AG09309 (cell line): ENCODE measurements around the gene AGBL3.

Experiments
- DNase-seq: peaks from one replicate; pipeline ENCODE4 v3.0.0-alpha.2; 2010; ENCODE audit warnings: low read depth
- H3K4me3 ChIP-seq: 2 replicates; pipeline ENCODE4 v1.5.1; 2011; ENCODE audit warnings: mild to moderate bottlenecking, low read depth, low read length, moderate library complexity; ENCODE audit not compliant: control insufficient read depth
- TF ChIP-seq, protein P1 (sequence below): IDR thresholded peaks from 2 replicates; pipeline ENCODE4 v1.5.1; 2011; ENCODE audit warnings: mild to moderate bottlenecking, low read depth, low read length, inconsistent platforms; ENCODE audit not compliant: insufficient read depth, control insufficient read depth; ENCODE audit errors: missing control alignments

AGBL3 gene

GRCh38 chr7:135074096-135074495, 87.8 kb downstream of the AGBL3 start:
- no peak overlapping the region for H3K4me3 ChIP-seq
- no peak for DNase-seq
- TF ChIP-seq, protein P1, sequence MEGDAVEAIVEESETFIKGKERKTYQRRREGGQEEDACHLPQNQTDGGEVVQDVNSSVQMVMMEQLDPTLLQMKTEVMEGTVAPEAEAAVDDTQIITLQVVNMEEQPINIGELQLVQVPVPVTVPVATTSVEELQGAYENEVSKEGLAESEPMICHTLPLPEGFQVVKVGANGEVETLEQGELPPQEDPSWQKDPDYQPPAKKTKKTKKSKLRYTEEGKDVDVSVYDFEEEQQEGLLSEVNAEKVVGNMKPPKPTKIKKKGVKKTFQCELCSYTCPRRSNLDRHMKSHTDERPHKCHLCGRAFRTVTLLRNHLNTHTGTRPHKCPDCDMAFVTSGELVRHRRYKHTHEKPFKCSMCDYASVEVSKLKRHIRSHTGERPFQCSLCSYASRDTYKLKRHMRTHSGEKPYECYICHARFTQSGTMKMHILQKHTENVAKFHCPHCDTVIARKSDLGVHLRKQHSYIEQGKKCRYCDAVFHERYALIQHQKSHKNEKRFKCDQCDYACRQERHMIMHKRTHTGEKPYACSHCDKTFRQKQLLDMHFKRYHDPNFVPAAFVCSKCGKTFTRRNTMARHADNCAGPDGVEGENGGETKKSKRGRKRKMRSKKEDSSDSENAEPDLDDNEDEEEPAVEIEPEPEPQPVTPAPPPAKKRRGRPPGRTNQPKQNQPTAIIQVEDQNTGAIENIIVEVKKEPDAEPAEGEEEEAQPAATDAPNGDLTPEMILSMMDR = no peak

GRCh38 chr7:135074531-135074930, 88.2 kb downstream of the AGBL3 start:
- TF ChIP-seq, protein P1 = no peak

DNA sequence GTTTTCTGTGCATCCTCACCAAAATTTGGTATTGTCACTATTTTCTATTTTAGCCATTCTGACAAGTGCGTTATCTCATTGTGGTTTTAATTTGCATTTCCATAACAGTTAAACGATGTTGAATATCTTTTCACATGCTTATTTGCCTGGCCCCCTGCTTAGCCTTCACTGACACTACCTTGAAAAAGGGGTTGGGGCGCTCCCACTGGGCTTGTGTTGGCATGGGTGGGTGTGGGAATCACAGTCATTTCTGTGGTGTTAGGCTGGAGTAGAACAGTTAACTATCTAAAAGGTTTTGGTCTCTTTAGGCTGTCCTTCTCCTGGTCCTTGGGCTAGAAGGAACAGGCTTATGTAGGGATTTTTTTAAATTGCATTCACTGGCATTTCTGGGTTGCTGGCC, 89.4 kb downstream of the AGBL3 start:
- no peak for DNase-seq
- TF ChIP-seq, protein P1 = no peak
- no peak overlapping the region for H3K4me3 ChIP-seq

More at GRCh38 chr7:135074531-135074930, 88.2 kb downstream of the AGBL3 start:
- DNase-seq = no peak
- H3K4me3 ChIP-seq = no peak overlapping the region

GRCh38 chr7:135076882-135077281, 90.6 kb downstream of the AGBL3 start:
- DNase-seq = no peak
- TF ChIP-seq, protein P1 = no peak
- no peak overlapping the region for H3K4me3 ChIP-seq

DNA sequence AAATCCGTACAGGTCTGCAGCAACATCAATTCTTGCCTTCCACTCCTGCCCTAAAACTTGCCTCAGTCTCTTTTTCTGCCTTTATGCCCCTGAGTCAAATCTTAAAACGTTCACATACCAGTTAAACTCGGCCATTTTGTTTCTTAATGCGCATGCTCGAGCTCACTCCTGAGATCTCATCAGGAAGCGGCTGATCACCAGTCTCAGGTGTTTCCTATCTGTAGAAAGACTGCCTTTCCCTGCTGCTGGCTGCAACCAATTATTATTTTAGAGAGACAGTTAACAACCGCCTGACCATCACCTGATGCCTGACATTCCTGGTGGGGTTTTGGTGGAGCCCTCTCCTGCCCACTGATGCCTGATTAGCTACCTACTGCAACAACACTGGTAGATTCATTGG, 91.3 kb downstream of the AGBL3 start:
- TF ChIP-seq, protein P1 = no peak
- no peak for DNase-seq
- no peak overlapping the region for H3K4me3 ChIP-seq

DNA sequence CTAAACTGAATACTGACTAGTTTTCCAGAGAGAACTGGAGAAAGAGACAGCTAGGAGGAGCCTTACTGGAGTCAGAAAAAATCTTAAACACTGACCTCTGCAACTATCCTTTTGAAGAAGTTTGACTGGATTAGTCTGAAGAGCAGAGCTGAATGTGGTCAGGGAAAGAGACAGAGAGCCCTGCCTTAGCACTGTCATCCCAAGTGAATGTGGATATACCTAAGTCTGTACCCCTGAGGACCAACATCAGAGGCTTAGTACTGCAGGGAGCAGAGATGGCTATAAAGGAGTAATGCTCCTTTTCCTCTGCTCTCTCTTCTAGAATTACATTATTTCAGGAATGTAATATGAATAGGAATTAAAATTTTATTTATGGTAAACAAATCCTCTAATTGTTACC, 91.7 kb downstream of the AGBL3 start:
- TF ChIP-seq, protein P1 = no peak
- H3K4me3 ChIP-seq = no peak overlapping the region
- no peak for DNase-seq

DNA sequence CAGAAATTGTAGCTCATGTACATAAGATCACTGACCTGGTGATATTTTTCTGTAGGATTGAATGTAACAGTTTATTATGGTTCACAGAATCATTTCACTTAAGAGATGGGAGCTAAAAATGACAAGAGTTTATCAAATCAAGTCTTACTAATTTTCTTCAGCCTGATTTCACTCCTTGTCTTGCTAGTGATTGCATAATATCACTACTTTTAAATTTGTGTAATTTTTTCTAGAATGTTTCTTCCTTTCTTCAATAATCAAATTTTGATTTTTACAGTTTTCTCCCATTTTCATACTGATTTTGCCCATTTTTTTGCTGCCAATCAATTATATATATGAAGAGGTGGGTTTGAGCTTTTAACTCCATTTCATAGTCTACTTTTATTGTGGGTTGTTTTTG, 92.8 kb downstream of the AGBL3 start:
- TF ChIP-seq, protein P1 = no peak
- DNase-seq = no peak
- no peak overlapping the region for H3K4me3 ChIP-seq
